Measurements from ENCODE around the gene SRM.

GRCh38 chr1:11041048-11041447, 18.8 kb downstream of the SRM start:
- TF ChIP-seq EP300 (IDR thresholded peaks at IDR 0.05), result no peak
- no peak for TF ChIP-seq CTCF (IDR thresholded peaks at IDR 0.05)
